Activated CD4-positive, alpha-beta T cell treated with anti-CD3 and anti-CD28 coated beads for 24 hours (primary cell): ENCODE results near the gene KRTAP23-1.

Source experiments
- DNase-seq, 2 donors: peaks; one replicate each; pipeline ENCODE4 v3.0.0-alpha.2; 2020; ENCODE audit warnings: low read depth in 2 of 2

The KRTAP23-1 gene

GRCh38 chr21:30306884-30307283, 41.5 kb downstream of the KRTAP23-1 start:
- no peak for DNase-seq

GRCh38 chr21:30305136-30305535, 43.3 kb downstream of the KRTAP23-1 start:
- no peak for DNase-seq
